Esophagus squamous epithelium (tissue), 4 donors: Measurements from ENCODE around the gene FRMD4A.

ENCODE experiments used
- POLR2A ChIP-seq, 4 donors: fragments of 450-650 bp; IDR thresholded peaks; one replicate each; pipeline ENCODE4 v1.6.1; 2017; ENCODE audit warnings: antibody characterized with exemption in 4 of 4, mild to moderate bottlenecking in 4 of 4, moderate library complexity in 3 of 4
- TF ChIP-seq, protein P1 (sequence below), 6 experiments: fragments of 450-650 bp in 4 of 6; fragments of 200-600 bp in 2 of 6; sonication (generic) in 2 of 6; IDR thresholded peaks; one replicate each; pipeline ENCODE4 v1.5.1; 2016 to 2019; ENCODE audit warnings: antibody characterized with exemption in 6 of 6, mild to moderate bottlenecking in 4 of 6, moderate library complexity in 4 of 6

DNA sequence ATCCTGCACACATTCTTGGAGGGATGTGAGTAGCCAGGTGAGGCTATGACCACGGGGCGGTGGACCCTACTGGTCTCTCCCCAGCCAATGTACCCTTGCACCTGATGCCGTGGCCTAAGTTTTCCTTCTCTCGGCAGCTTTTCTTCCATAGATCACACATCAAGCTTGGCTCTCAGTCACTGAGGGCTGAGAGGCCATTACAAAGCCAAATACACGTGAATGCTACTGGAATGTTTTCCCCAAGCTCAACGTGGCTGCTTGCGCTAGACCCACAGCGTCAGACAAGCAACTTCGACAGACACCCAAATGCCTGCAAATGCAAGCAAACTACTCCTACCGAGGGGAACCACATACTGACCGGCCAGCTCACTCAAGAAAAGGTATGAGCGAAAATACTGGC lies 660.8 kb downstream of the FRMD4A start:
- TF ChIP-seq, protein P1, sequence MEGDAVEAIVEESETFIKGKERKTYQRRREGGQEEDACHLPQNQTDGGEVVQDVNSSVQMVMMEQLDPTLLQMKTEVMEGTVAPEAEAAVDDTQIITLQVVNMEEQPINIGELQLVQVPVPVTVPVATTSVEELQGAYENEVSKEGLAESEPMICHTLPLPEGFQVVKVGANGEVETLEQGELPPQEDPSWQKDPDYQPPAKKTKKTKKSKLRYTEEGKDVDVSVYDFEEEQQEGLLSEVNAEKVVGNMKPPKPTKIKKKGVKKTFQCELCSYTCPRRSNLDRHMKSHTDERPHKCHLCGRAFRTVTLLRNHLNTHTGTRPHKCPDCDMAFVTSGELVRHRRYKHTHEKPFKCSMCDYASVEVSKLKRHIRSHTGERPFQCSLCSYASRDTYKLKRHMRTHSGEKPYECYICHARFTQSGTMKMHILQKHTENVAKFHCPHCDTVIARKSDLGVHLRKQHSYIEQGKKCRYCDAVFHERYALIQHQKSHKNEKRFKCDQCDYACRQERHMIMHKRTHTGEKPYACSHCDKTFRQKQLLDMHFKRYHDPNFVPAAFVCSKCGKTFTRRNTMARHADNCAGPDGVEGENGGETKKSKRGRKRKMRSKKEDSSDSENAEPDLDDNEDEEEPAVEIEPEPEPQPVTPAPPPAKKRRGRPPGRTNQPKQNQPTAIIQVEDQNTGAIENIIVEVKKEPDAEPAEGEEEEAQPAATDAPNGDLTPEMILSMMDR (IDR thresholded peaks at IDR 0.05): no peak
- TF ChIP-seq POLR2A (IDR thresholded peaks at IDR 0.05): no peak
